ENCODE data around the gene LIPT2. TPM values are rescaled to one million over a fixed set of nuclear protein-coding genes. Genes with fewer than 3 reads are reported as not detected.

Gene LIPT2
- polyA plus RNA-seq, 1 donor from 2014 or later = 11.3 TPM

- H2AFZ ChIP-seq (ENCODE audit: low read depth, low read length) = no peak overlapping the region
- H3K4me3 ChIP-seq (ENCODE audit: low read length) = no peak overlapping the region
- TF ChIP-seq SMC3 (conservative IDR thresholded peaks at IDR 0.05; ENCODE audit: poor library complexity) (no peak), RAD21 (conservative IDR thresholded peaks at IDR 0.05) (no peak), TAF1 (IDR thresholded peaks at IDR 0.05; ENCODE audit: low read depth) (no peak), POLR2AphosphoS5 (IDR thresholded peaks at IDR 0.05) (no peak), EZH2 (IDR thresholded peaks at IDR 0.05; ENCODE audit: borderline replicate concordance, insufficient read depth, low read length, poor library complexity, severe bottlenecking) (no peak), EP300 (conservative IDR thresholded peaks at IDR 0.05; ENCODE audit: poor library complexity, severe bottlenecking) (no peak), CTCF (IDR thresholded peaks at IDR 0.05; ENCODE audit: poor library complexity, severe bottlenecking) (no peak), MXI1 (conservative IDR thresholded peaks at IDR 0.05; ENCODE audit: poor library complexity, severe bottlenecking) (no peak)
- TF ChIP-seq, protein P1, sequence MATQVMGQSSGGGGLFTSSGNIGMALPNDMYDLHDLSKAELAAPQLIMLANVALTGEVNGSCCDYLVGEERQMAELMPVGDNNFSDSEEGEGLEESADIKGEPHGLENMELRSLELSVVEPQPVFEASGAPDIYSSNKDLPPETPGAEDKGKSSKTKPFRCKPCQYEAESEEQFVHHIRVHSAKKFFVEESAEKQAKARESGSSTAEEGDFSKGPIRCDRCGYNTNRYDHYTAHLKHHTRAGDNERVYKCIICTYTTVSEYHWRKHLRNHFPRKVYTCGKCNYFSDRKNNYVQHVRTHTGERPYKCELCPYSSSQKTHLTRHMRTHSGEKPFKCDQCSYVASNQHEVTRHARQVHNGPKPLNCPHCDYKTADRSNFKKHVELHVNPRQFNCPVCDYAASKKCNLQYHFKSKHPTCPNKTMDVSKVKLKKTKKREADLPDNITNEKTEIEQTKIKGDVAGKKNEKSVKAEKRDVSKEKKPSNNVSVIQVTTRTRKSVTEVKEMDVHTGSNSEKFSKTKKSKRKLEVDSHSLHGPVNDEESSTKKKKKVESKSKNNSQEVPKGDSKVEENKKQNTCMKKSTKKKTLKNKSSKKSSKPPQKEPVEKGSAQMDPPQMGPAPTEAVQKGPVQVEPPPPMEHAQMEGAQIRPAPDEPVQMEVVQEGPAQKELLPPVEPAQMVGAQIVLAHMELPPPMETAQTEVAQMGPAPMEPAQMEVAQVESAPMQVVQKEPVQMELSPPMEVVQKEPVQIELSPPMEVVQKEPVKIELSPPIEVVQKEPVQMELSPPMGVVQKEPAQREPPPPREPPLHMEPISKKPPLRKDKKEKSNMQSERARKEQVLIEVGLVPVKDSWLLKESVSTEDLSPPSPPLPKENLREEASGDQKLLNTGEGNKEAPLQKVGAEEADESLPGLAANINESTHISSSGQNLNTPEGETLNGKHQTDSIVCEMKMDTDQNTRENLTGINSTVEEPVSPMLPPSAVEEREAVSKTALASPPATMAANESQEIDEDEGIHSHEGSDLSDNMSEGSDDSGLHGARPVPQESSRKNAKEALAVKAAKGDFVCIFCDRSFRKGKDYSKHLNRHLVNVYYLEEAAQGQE (IDR thresholded peaks at IDR 0.05; ENCODE audit: borderline replicate concordance) = no peak
- no peak overlapping the region for H3K27ac ChIP-seq (ENCODE audit: low read length)
- H3K9me3 ChIP-seq (ENCODE audit: low read length) = no peaks in the 10 kb centered on the region
- H4K20me1 ChIP-seq (ENCODE audit: insufficient read depth) = no peaks in the 10 kb centered on the region
- H3F3A ChIP-seq (ENCODE audit: insufficient read depth, low read length, poor library complexity, severe bottlenecking) = no peaks in the 10 kb centered on the region
- no peaks in the 10 kb centered on the region for H3K27me3 ChIP-seq (ENCODE audit: insufficient read depth, low read depth, low read length)
- no peaks in the 10 kb centered on the region for H3K9me2 ChIP-seq (ENCODE audit: insufficient read depth, low read length)
- H3K79me2 ChIP-seq (replicated peaks; ENCODE audit: insufficient read depth, low read length) = no peaks in the 10 kb centered on the region
- no peak overlapping the region for H3K4me2 ChIP-seq (ENCODE audit: low read length)
- no peak overlapping the region for H3K9ac ChIP-seq (ENCODE audit: low read length)
- H3K36me3 ChIP-seq (ENCODE audit: insufficient read depth, low read length) = no peaks in the 10 kb centered on the region
Observed at GRCh38 chr11:74534216-74534945, 40.9 kb upstream of the LIPT2 start.

- H3F3A ChIP-seq (ENCODE audit: insufficient read depth, low read length, poor library complexity, severe bottlenecking) = no peaks in the 10 kb centered on the region
- H3K9ac ChIP-seq (ENCODE audit: low read length) = no peak overlapping the region
- H3K27me3 ChIP-seq (ENCODE audit: insufficient read depth, low read depth, low read length) = no peaks in the 10 kb centered on the region
- H4K20me1 ChIP-seq (ENCODE audit: insufficient read depth) = no peaks in the 10 kb centered on the region
- TF ChIP-seq EP300 (conservative IDR thresholded peaks at IDR 0.05; ENCODE audit: poor library complexity, severe bottlenecking) = no peak
- no peak for TF ChIP-seq RAD21 (conservative IDR thresholded peaks at IDR 0.05)
- TF ChIP-seq TAF1 (IDR thresholded peaks at IDR 0.05; ENCODE audit: low read depth) = no peak
- no peak for TF ChIP-seq MXI1 (conservative IDR thresholded peaks at IDR 0.05; ENCODE audit: poor library complexity, severe bottlenecking)
- no peak for TF ChIP-seq EZH2 (IDR thresholded peaks at IDR 0.05; ENCODE audit: borderline replicate concordance, insufficient read depth, low read length, poor library complexity, severe bottlenecking)
- no peak for TF ChIP-seq POLR2AphosphoS5 (IDR thresholded peaks at IDR 0.05)
- TF ChIP-seq, protein P1 (IDR thresholded peaks at IDR 0.05; ENCODE audit: borderline replicate concordance) = no peak
- no peak for TF ChIP-seq CTCF (IDR thresholded peaks at IDR 0.05; ENCODE audit: poor library complexity, severe bottlenecking)
- no peak for TF ChIP-seq SMC3 (conservative IDR thresholded peaks at IDR 0.05; ENCODE audit: poor library complexity)
- no peak overlapping the region for H2AFZ ChIP-seq (ENCODE audit: low read depth, low read length)
- H3K9me3 ChIP-seq (ENCODE audit: low read length) = no peaks in the 10 kb centered on the region
- H3K79me2 ChIP-seq (replicated peaks; ENCODE audit: insufficient read depth, low read length) = no peaks in the 10 kb centered on the region
- H3K36me3 ChIP-seq (ENCODE audit: insufficient read depth, low read length) = no peaks in the 10 kb centered on the region
- H3K4me3 ChIP-seq (ENCODE audit: low read length) = no peak overlapping the region
- no peak overlapping the region for H3K27ac ChIP-seq (ENCODE audit: low read length)
- H3K4me2 ChIP-seq (ENCODE audit: low read length) = no peak overlapping the region
- H3K9me2 ChIP-seq (ENCODE audit: insufficient read depth, low read length) = no peaks in the 10 kb centered on the region
Observed at GRCh38 chr11:74533421-74533820, 39.9 kb upstream of the LIPT2 start.

Data from neural cell (in vitro differentiated cells).